Measurements from ENCODE around the gene TCF7L2. TPM values are rescaled to one million over a fixed set of nuclear protein-coding genes. Genes with fewer than 3 reads are reported as not detected.

Gene TCF7L2
- total RNA-seq, 1 donor from 2014 or later = 8.2 TPM

DNA sequence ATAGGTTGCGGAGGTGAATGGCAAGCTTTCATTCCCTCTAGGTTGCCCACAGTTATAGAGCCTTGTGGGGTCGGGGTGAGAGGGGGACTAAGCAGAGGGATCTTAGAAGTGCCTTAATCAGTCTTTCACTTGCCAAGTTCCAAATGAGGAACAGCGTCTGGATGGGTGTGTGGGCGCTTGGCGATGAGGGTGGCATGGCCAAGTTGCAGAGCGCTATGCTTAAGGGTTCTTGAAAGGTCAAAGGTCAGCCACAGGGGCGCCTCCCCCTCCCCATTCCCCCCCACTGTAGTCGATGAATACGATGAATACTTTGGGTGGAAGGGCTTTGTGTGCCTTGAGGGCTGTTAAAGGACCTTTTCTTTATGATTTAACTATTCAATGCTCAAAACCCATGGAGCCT is 185.0 kb downstream of the TCF7L2 start:
- TF ChIP-seq, protein P1, sequence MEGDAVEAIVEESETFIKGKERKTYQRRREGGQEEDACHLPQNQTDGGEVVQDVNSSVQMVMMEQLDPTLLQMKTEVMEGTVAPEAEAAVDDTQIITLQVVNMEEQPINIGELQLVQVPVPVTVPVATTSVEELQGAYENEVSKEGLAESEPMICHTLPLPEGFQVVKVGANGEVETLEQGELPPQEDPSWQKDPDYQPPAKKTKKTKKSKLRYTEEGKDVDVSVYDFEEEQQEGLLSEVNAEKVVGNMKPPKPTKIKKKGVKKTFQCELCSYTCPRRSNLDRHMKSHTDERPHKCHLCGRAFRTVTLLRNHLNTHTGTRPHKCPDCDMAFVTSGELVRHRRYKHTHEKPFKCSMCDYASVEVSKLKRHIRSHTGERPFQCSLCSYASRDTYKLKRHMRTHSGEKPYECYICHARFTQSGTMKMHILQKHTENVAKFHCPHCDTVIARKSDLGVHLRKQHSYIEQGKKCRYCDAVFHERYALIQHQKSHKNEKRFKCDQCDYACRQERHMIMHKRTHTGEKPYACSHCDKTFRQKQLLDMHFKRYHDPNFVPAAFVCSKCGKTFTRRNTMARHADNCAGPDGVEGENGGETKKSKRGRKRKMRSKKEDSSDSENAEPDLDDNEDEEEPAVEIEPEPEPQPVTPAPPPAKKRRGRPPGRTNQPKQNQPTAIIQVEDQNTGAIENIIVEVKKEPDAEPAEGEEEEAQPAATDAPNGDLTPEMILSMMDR (IDR thresholded peaks at IDR 0.05) = no peak
- Histone ChIP-seq H3K27me3 (no peaks in the 10 kb centered on the region), H3K4me1 (peaks cover 0 to 7% of the 10 kb centered on the region in 2 donors), H3K9me3 (no peaks in the 10 kb centered on the region), H3K4me3 (no peak overlapping the region), H3K36me3 (no peaks in the 10 kb centered on the region), H3K27ac (no peak overlapping the region)
- DNase-seq (ENCODE audit: low spot score in 2 of 2) = no peak
- intact Hi-C loops (cut with DNase I) = no loop called here

DNA sequence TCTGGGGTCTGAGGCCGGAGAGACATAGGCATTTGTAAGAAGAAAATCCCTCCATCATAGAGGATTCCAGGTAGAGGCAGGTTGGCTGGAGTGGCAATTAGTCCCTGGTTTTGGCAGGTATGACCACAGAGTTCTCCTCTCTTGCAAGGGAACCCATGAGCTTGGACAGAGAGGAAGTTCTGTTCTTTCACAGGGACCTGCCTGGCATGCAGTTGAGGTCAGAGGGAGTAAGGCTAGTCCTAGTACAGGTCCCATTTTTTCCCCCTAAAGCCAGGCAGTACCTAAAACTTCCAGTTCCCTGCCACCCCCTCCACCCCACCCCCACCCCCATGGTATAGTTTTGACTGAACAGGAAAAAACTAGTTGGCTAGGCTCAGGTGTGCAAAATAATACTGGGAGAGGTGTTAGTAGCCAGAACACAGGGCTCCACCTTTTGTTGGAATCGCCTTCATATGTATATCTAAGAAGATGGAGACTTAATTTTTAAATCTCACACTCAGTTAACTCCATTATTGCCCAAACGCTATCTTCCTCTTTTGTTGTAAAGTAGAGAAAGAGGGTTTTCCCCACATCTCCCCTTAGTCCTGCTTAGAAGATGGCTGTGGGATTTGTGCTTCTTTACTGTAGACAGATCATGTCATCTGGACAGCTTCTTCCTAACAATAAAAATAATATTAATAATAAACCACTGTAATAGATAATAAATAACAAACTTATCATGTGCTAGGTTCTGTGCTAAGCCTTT is 188.1 kb downstream of the TCF7L2 start:
- intact Hi-C loops (cut with DNase I) = no loop called here
- TF ChIP-seq, protein P1 (IDR thresholded peaks at IDR 0.05) = no peak
- DNase-seq (ENCODE audit: low spot score in 2 of 2) = peak in 1 of 2 donors; percentile 52
- Histone ChIP-seq H3K36me3 (peaks cover 6 to 11% of the 10 kb centered on the region in 2 donors), H3K4me3 (no peak overlapping the region), H3K4me1 (peaks cover 0 to 8% of the 10 kb centered on the region in 2 donors), H3K9me3 (no peaks in the 10 kb centered on the region), H3K27ac (no peak overlapping the region), H3K27me3 (no peaks in the 10 kb centered on the region)

DNA sequence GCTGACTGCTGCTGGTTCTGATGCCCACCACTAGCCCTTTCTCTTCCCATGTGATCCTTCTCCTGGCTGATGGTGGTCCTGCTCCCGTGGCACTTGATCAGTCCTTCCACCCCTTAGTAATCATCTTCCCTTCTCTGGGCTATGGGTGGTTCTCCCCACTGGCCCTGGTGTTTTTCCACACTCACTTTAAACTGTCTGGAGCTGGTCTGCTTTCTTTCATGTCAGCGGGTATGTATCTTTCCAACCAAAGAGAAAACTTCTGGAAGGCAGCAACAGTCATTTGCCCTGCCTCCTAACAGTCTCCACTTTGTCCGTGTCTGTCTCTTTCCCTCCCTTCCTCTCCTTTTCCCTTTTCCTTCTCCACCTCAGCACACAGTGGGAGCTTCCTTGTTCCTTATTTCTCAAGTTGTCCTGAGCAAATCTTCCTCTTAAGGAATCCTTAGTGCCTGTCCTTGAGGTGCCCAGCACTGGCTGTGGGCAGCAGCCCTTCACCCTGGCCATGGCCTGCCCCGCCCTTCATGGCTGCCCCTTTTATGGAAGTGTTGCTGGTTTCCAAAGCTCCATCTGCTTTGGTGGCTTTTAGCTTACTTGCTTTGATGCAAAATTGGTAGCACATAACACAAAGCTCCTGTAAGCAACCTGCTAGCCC is 189.0 kb downstream of the TCF7L2 start:
- intact Hi-C loops (cut with DNase I) = no loop called here
- peaks cover 0 to 8% of the 10 kb centered on the region in 2 donors for H3K4me1 ChIP-seq
- H3K27me3 ChIP-seq = no peaks in the 10 kb centered on the region

DNA sequence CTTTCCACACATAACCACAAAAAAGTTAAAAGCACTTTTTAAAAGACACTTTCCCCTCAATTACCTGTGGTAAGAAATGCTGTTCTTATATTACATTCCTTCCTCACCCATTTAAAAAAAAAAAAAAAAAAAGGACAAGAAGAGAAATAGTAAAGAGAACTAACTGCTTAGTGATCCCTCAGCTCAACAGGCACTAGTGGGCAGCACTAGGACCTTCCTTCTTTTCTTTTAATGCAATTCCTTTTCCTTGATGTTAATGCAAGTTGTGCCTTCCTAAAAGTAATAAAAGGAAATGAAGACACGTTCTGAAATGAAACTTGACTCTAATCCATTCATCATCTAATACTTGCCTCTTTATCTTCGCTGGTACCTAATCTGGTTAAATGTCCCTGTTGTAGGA is 189.7 kb downstream of the TCF7L2 start:
- H3K27ac ChIP-seq = peak overlapping the region in 1 of 2 donors; percentile 9
- intact Hi-C loops (cut with DNase I) = no loop called here
- H3K36me3 ChIP-seq = peaks cover 20 to 26% of the 10 kb centered on the region in 2 donors
- no peaks in the 10 kb centered on the region for H3K9me3 ChIP-seq
- DNase-seq (ENCODE audit: low spot score in 2 of 2) = peak in 1 of 2 donors; percentile 7
- TF ChIP-seq, protein P1 (IDR thresholded peaks at IDR 0.05) = peak in 2 of 3 experiments; percentile 14 to 24
- no peaks in the 10 kb centered on the region for H3K27me3 ChIP-seq
- no peak overlapping the region for H3K4me3 ChIP-seq
- peaks cover 0 to 8% of the 10 kb centered on the region in 2 donors for H3K4me1 ChIP-seq

More for the DNA sequence above, 189.0 kb downstream of the TCF7L2 start:
- peak in 1 of 2 donors; percentile 38 for DNase-seq (ENCODE audit: low spot score in 2 of 2)
- Histone ChIP-seq H3K36me3 (peaks cover 15 to 20% of the 10 kb centered on the region in 2 donors), H3K4me3 (no peak overlapping the region), H3K27ac (peak overlapping the region; percentile 7 to 9), H3K9me3 (no peaks in the 10 kb centered on the region)
- TF ChIP-seq, protein P1 (IDR thresholded peaks at IDR 0.05) = no peak

DNA sequence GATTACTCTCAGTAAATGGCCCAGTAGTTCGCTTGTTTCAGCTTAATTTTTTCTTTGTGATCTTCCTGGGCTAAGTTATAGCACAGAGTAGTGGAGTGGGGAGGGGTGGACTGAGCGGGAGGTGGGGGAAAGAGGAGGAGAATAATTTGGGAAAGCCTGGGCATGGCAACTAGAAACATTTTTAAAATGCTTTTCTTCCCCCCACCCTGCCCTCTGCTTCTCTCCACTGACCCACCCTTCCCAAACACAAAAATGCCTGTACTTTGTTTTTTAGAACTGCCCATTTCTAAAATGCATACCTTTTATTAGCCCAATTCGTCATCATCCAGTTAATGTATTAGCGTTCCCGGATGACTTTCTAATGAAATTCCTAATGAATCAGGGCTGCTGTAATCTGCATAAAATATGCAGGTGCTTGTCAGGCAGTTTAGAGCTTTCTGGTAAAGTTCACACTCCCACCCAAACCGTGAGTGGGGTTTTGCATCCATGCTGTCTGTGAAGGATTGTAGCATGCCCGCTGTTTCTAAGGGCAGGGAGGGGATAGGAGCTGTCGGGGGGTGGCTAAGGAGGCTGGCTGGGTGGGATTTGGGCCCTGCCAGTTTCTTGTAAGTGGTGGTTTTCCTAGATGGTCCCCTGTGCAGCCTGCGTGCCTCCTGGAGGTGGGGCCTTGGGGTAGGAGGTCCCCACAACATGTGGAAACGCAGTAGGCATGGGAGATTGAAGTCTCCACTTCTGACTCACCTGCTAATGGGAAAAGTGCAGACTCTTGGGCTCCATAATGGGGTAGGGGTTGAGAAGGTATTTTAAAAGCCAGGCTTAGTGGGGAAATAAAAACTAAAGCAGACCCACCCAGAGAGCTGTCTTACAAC is 190.3 kb downstream of the TCF7L2 start:
- Histone ChIP-seq H3K27ac (no peak overlapping the region), H3K36me3 (peaks cover 20 to 26% of the 10 kb centered on the region in 2 donors), H3K9me3 (no peaks in the 10 kb centered on the region), H3K4me1 (peaks cover 0 to 8% of the 10 kb centered on the region in 2 donors), H3K4me3 (no peak overlapping the region), H3K27me3 (no peaks in the 10 kb centered on the region)
- intact Hi-C loops (cut with DNase I) = no loop called here
- peak in 1 of 2 donors; percentile 25 for DNase-seq (ENCODE audit: low spot score in 2 of 2)
- TF ChIP-seq, protein P1 (IDR thresholded peaks at IDR 0.05) = no peak
